Suprapubic skin (tissue), 3 donors: ENCODE data around the gene SUSD6.

Experiments
- CTCF ChIP-seq, 2 donors: fragments of 200-600 bp in 1 of 2; fragments of 450-650 bp in 1 of 2; sonication (generic) in 1 of 2; IDR thresholded peaks; one replicate each; pipeline ENCODE4 v1.5.1; 2016 to 2019; ENCODE audit warnings: antibody characterized with exemption in 2 of 2, mild to moderate bottlenecking in 1 of 2, moderate library complexity in 1 of 2
- POLR2A ChIP-seq, 2 donors: fragments of 450-650 bp; IDR thresholded peaks; one replicate each; pipeline ENCODE4 v1.6.1; 2017; ENCODE audit warnings: antibody characterized with exemption in 2 of 2, mild to moderate bottlenecking in 2 of 2, moderate library complexity in 2 of 2

GRCh38 chr14:69644814-69645213 lies 33.4 kb downstream of the SUSD6 start:
- TF ChIP-seq POLR2A (IDR thresholded peaks at IDR 0.05) = no peak
- TF ChIP-seq CTCF (IDR thresholded peaks at IDR 0.05) = no peak
